Neural cell (in vitro differentiated cells): Measurements from ENCODE around the gene FBXL17. TPM values are rescaled to one million over a fixed set of nuclear protein-coding genes. Genes with fewer than 3 reads are reported as not detected.

Experiments
- H2AFZ ChIP-seq: fragments of 200-600, 300-800 bp; sonication (generic), shearing (Covaris generic); 2 replicates; pipeline ENCODE4 v1.6.0; 2014; ENCODE audit warnings: low read depth, mild to moderate bottlenecking, antibody characterized with exemption, low read length, moderate library complexity
- H3F3A ChIP-seq: fragments of 200-600 bp; shearing (Covaris generic); 2 replicates; pipeline ENCODE4 v1.6.1; 2016; ENCODE audit warnings: mild to moderate bottlenecking, moderate library complexity, mixed read lengths, antibody characterized with exemption, low read length; ENCODE audit not compliant: insufficient read depth, poor library complexity, severe bottlenecking
- H3K27ac ChIP-seq: fragments of 200-600, 300-800 bp; sonication (generic), shearing (Covaris generic); 2 replicates; pipeline ENCODE4 v1.5.1; 2014; ENCODE audit warnings: mild to moderate bottlenecking, low read length, moderate library complexity
- H3K27me3 ChIP-seq: fragments of 300-800, 200-600 bp; sonication (generic), shearing (Covaris generic); 2 replicates; pipeline ENCODE4 v1.6.0; 2014; ENCODE audit warnings: mild to moderate bottlenecking, low read depth, low read length, moderate library complexity; ENCODE audit not compliant: insufficient read depth
- H3K36me3 ChIP-seq: fragments of 300-800, 200-600 bp; sonication (generic), shearing (Covaris generic); 2 replicates; pipeline ENCODE4 v1.5.1; 2014; ENCODE audit warnings: mild to moderate bottlenecking, antibody characterized with exemption, low read length, moderate library complexity; ENCODE audit not compliant: insufficient read depth
- H3K4me2 ChIP-seq: fragments of 300-800, 200-600 bp; sonication (generic), shearing (Covaris generic); 2 replicates; pipeline ENCODE4 v1.6.0; 2014; ENCODE audit warnings: mild to moderate bottlenecking, low read length
- H3K4me3 ChIP-seq: fragments of 300-800, 200-600 bp; sonication (generic), shearing (Covaris generic); 2 replicates; pipeline ENCODE4 v1.5.1; 2014; ENCODE audit warnings: mild to moderate bottlenecking, low read length, moderate library complexity
- H3K79me2 ChIP-seq: fragments of 200-600 bp; shearing (Covaris generic); replicated peaks from 2 replicates; pipeline ENCODE4 v1.6.0; 2014; ENCODE audit warnings: mild to moderate bottlenecking, low read length, moderate library complexity; ENCODE audit not compliant: insufficient read depth
- H3K9ac ChIP-seq: fragments of 300-800, 200-600 bp; sonication (generic), shearing (Covaris generic); 2 replicates; pipeline ENCODE4 v1.6.1; 2016; ENCODE audit warnings: mild to moderate bottlenecking, low read length, mixed read lengths
- H3K9me2 ChIP-seq: fragments of 200-600 bp; shearing (Covaris generic); 2 replicates; pipeline ENCODE4 v1.6.1; 2016; ENCODE audit warnings: mild to moderate bottlenecking, low read length, mixed read lengths; ENCODE audit not compliant: insufficient read depth
- H3K9me3 ChIP-seq: fragments of 200-600, 300-800 bp; sonication (generic), shearing (Covaris generic); 2 replicates; pipeline ENCODE4 v1.6.1; 2016; ENCODE audit warnings: mild to moderate bottlenecking, mixed run types, low read length, moderate library complexity, mixed read lengths
- H4K20me1 ChIP-seq: fragments of 200-600 bp; shearing (Covaris generic); 2 replicates; pipeline ENCODE4 v1.6.1; 2016; ENCODE audit warnings: mild to moderate bottlenecking, mixed run types; ENCODE audit not compliant: insufficient read depth
- EP300 ChIP-seq: fragments of 450-650 bp; conservative IDR thresholded peaks from 2 replicates; pipeline ENCODE4 v1.6.1; 2014; ENCODE audit warnings: antibody characterized with exemption, mild to moderate bottlenecking, moderate library complexity; ENCODE audit not compliant: poor library complexity, severe bottlenecking
- EZH2 ChIP-seq: fragments of 200-600, 300-800 bp; shearing (Covaris generic), sonication (generic); IDR thresholded peaks from 2 replicates; pipeline ENCODE4 v1.6.1; 2014; ENCODE audit warnings: antibody characterized with exemption, low read length, borderline replicate concordance, mild to moderate bottlenecking; ENCODE audit not compliant: insufficient read depth, poor library complexity, severe bottlenecking
- MXI1 ChIP-seq: fragments of 450-650 bp; conservative IDR thresholded peaks from 2 replicates; pipeline ENCODE4 v1.6.1; 2014; ENCODE audit warnings: antibody characterized with exemption, mild to moderate bottlenecking; ENCODE audit not compliant: poor library complexity, severe bottlenecking
- POLR2AphosphoS5 ChIP-seq: IDR thresholded peaks from 2 replicates; pipeline ENCODE4 v1.6.1; 2012
- RAD21 ChIP-seq: fragments of 450-650 bp; conservative IDR thresholded peaks from 2 replicates; pipeline ENCODE4 v1.6.1; 2014; ENCODE audit warnings: antibody characterized with exemption, mild to moderate bottlenecking, moderate library complexity
- SMC3 ChIP-seq: fragments of 450-650 bp; conservative IDR thresholded peaks from 2 replicates; pipeline ENCODE4 v1.6.1; 2014; ENCODE audit warnings: antibody characterized with exemption, mild to moderate bottlenecking, moderate library complexity; ENCODE audit not compliant: poor library complexity
- TAF1 ChIP-seq: IDR thresholded peaks from 2 replicates; pipeline ENCODE4 v1.6.1; 2012; ENCODE audit warnings: low read depth
- polyA plus RNA-seq: library from polyadenylated mRNA; depleted of rRNA; stranded (reverse); fragments of >200 nt; gene quantifications from 2 replicates; pipeline ENCODE4 v1.2.3, GENCODE V29; 2014
- TF ChIP-seq, protein P1 (sequence below): IDR thresholded peaks from 2 replicates; pipeline ENCODE4 v1.6.1; 2012; ENCODE audit warnings: borderline replicate concordance
- TF ChIP-seq, protein P2 (sequence below): fragments of 450-650 bp; IDR thresholded peaks from 2 replicates; pipeline ENCODE4 v1.5.1; 2014; ENCODE audit warnings: antibody characterized with exemption, mild to moderate bottlenecking, moderate library complexity; ENCODE audit not compliant: poor library complexity, severe bottlenecking

The FBXL17 gene
- polyA plus RNA-seq, 1 donor from 2014 or later, result 19.6 TPM

- H3K27me3 ChIP-seq, result no peaks in the 10 kb centered on the region
- H3K79me2 ChIP-seq, result no peaks in the 10 kb centered on the region
- no peak overlapping the region for H3K4me3 ChIP-seq
- no peaks in the 10 kb centered on the region for H3K9me2 ChIP-seq
- H3K36me3 ChIP-seq, result no peaks in the 10 kb centered on the region
- no peak overlapping the region for H3K4me2 ChIP-seq
- no peak overlapping the region for H2AFZ ChIP-seq
- H3K27ac ChIP-seq, result no peak overlapping the region
- no peaks in the 10 kb centered on the region for H3K9me3 ChIP-seq
- TF ChIP-seq, protein P1, sequence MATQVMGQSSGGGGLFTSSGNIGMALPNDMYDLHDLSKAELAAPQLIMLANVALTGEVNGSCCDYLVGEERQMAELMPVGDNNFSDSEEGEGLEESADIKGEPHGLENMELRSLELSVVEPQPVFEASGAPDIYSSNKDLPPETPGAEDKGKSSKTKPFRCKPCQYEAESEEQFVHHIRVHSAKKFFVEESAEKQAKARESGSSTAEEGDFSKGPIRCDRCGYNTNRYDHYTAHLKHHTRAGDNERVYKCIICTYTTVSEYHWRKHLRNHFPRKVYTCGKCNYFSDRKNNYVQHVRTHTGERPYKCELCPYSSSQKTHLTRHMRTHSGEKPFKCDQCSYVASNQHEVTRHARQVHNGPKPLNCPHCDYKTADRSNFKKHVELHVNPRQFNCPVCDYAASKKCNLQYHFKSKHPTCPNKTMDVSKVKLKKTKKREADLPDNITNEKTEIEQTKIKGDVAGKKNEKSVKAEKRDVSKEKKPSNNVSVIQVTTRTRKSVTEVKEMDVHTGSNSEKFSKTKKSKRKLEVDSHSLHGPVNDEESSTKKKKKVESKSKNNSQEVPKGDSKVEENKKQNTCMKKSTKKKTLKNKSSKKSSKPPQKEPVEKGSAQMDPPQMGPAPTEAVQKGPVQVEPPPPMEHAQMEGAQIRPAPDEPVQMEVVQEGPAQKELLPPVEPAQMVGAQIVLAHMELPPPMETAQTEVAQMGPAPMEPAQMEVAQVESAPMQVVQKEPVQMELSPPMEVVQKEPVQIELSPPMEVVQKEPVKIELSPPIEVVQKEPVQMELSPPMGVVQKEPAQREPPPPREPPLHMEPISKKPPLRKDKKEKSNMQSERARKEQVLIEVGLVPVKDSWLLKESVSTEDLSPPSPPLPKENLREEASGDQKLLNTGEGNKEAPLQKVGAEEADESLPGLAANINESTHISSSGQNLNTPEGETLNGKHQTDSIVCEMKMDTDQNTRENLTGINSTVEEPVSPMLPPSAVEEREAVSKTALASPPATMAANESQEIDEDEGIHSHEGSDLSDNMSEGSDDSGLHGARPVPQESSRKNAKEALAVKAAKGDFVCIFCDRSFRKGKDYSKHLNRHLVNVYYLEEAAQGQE, result no peak
- TF ChIP-seq SMC3 (no peak), EP300 (no peak), POLR2AphosphoS5 (no peak)
- TF ChIP-seq, protein P2, sequence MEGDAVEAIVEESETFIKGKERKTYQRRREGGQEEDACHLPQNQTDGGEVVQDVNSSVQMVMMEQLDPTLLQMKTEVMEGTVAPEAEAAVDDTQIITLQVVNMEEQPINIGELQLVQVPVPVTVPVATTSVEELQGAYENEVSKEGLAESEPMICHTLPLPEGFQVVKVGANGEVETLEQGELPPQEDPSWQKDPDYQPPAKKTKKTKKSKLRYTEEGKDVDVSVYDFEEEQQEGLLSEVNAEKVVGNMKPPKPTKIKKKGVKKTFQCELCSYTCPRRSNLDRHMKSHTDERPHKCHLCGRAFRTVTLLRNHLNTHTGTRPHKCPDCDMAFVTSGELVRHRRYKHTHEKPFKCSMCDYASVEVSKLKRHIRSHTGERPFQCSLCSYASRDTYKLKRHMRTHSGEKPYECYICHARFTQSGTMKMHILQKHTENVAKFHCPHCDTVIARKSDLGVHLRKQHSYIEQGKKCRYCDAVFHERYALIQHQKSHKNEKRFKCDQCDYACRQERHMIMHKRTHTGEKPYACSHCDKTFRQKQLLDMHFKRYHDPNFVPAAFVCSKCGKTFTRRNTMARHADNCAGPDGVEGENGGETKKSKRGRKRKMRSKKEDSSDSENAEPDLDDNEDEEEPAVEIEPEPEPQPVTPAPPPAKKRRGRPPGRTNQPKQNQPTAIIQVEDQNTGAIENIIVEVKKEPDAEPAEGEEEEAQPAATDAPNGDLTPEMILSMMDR, result no peak
- no peaks in the 10 kb centered on the region for H4K20me1 ChIP-seq
- no peaks in the 10 kb centered on the region for H3F3A ChIP-seq
- no peak overlapping the region for H3K9ac ChIP-seq
These were observed 518.8 kb downstream of the FBXL17 start for GRCh38 chr5:107863125-107863524.

DNA sequence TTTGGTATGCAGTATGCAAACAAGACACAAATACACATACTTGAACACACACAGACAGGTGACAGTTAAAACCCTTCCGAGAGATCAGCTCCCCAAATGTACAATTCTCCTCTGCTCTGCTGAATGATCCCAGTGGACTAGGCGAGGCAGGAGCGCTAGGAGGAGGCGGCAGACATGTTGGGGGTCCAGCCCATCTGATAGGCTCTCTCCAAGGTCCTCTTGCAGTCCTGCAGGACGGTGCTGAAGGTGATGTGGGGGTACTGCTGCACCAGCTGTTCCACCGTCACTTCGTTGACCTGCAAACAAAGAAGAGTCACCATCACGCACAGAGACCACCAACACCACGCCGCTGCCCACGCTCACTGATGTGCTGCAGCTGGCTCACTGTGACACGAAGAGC, 520.3 kb downstream of the FBXL17 start:
- H3K4me3 ChIP-seq, result no peak overlapping the region
- no peaks in the 10 kb centered on the region for H3K36me3 ChIP-seq
- no peaks in the 10 kb centered on the region for H3K27me3 ChIP-seq
- no peaks in the 10 kb centered on the region for H3K9me3 ChIP-seq
- H2AFZ ChIP-seq, result no peak overlapping the region
- no peaks in the 10 kb centered on the region for H3K9me2 ChIP-seq
- no peak for TF ChIP-seq TAF1
- no peak for TF ChIP-seq POLR2AphosphoS5
- TF ChIP-seq, protein P2, result no peak
- TF ChIP-seq EP300, result no peak
- TF ChIP-seq EZH2, result no peak
- no peak for TF ChIP-seq SMC3
- TF ChIP-seq RAD21, result no peak
- TF ChIP-seq MXI1, result no peak
- TF ChIP-seq, protein P1, result no peak
- no peak overlapping the region for H3K9ac ChIP-seq
- H4K20me1 ChIP-seq, result no peaks in the 10 kb centered on the region
- no peak overlapping the region for H3K4me2 ChIP-seq
- no peak overlapping the region for H3K27ac ChIP-seq
- no peaks in the 10 kb centered on the region for H3K79me2 ChIP-seq
- no peaks in the 10 kb centered on the region for H3F3A ChIP-seq
